Activated CD4-positive, CD25-positive, alpha-beta regulatory T cell (primary cell): ENCODE measurements around the gene SENP5.
A peak's percentile ranks its signal among the peaks of the same experiment; 100 is the strongest.
"Not testable (repeated sequence)": the region's sequence is repeated elsewhere in the genome, so short reads cannot be mapped to it uniquely, and the experiment has no call there.

Source experiments
- DNase-seq, 4 experiments: peaks; one replicate each; lab custom pipeline; 2025; lab: John Stamatoyannopoulos, UW

The SENP5 gene

GRCh38 chr3:196942915-196943277 lies 75.2 kb downstream of the SENP5 start:
- no peak for DNase-seq

GRCh38 chr3:196944037-196944790 lies 76.5 kb downstream of the SENP5 start:
- not testable (repeated sequence) for DNase-seq

GRCh38 chr3:196947136-196947859 lies 79.6 kb downstream of the SENP5 start:
- DNase-seq = no peak

- no peak for DNase-seq
These were observed 80.2 kb downstream of the SENP5 start for GRCh38 chr3:196947860-196948441.

- DNase-seq = no peak
These were observed 80.9 kb downstream of the SENP5 start for GRCh38 chr3:196948442-196949284.

- no peak for DNase-seq
These were observed 81.5 kb downstream of the SENP5 start for GRCh38 chr3:196949285-196949619.

- DNase-seq = no peak
These were observed 82.0 kb downstream of the SENP5 start for GRCh38 chr3:196949750-196950149.

- no peak for DNase-seq
These were observed 83.7 kb downstream of the SENP5 start for GRCh38 chr3:196951371-196951770.

- no peak for DNase-seq
These were observed 87.1 kb downstream of the SENP5 start for GRCh38 chr3:196954832-196955231.

- DNase-seq = no peak
These were observed 94.6 kb downstream of the SENP5 start for GRCh38 chr3:196962108-196962929.

- DNase-seq = no peak
These were observed 95.4 kb downstream of the SENP5 start for GRCh38 chr3:196962930-196963630.

GRCh38 chr3:196963631-196963953 lies 95.9 kb downstream of the SENP5 start:
- no peak for DNase-seq

- DNase-seq = no peak
These were observed 97.5 kb downstream of the SENP5 start for GRCh38 chr3:196965112-196965803.

GRCh38 chr3:196965804-196966173 lies 98.1 kb downstream of the SENP5 start:
- DNase-seq = no peak

GRCh38 chr3:196966526-196967401 lies 99.0 kb downstream of the SENP5 start:
- no peak for DNase-seq

GRCh38 chr3:196967412-196968232 lies 99.9 kb downstream of the SENP5 start:
- DNase-seq = no peak

GRCh38 chr3:196968233-196969133 lies 100.8 kb downstream of the SENP5 start, which contains the start of gene PIGZ:
TSS of gene PIGZ (minus strand) at chr3:196968833. CDS start at chr3:196952031, 16,802 bp downstream.
- peak in 1 of 4 experiments; percentile 21 for DNase-seq
